Liver (tissue), 9 donors: Measurements from ENCODE around the gene MTG1. TPM values are rescaled to one million over a fixed set of nuclear protein-coding genes. Genes with fewer than 3 reads are reported as not detected.

Source experiments
- DNase-seq: peaks from one replicate; pipeline ENCODE4 v3.0.0-alpha.2; 2017; ENCODE audit warnings: low spot score
- H3K27ac ChIP-seq, 2 donors: one replicate each; pipeline ENCODE4 v1.7.0; 2013; ENCODE audit warnings: inconsistent platforms in 2 of 2, low read length in 2 of 2, control low read depth in 1 of 2, low read depth in 1 of 2, mild to moderate bottlenecking in 1 of 2
- H3K27me3 ChIP-seq, 4 donors: one replicate each; pipeline versions ENCODE4 v1.6.1 to v1.7.0; 2013; ENCODE audit warnings: low read length in 3 of 4, inconsistent platforms in 1 of 4, mild to moderate bottlenecking in 1 of 4, moderate library complexity in 1 of 4; ENCODE audit not compliant: control insufficient read depth in 4 of 4, insufficient read depth in 4 of 4
- H3K36me3 ChIP-seq, 4 donors: one replicate each; pipeline versions ENCODE4 v1.6.1 to v1.7.0; 2013; ENCODE audit warnings: low read length in 3 of 4, mild to moderate bottlenecking in 3 of 4, low read depth in 1 of 4, moderate library complexity in 1 of 4; ENCODE audit not compliant: control insufficient read depth in 4 of 4, insufficient read depth in 3 of 4
- H3K4me1 ChIP-seq, 4 donors: one replicate each; pipeline versions ENCODE4 v1.6.1 to v1.7.0; 2013; ENCODE audit warnings: low read length in 3 of 4, mild to moderate bottlenecking in 3 of 4, moderate library complexity in 1 of 4; ENCODE audit not compliant: control insufficient read depth in 4 of 4, insufficient read depth in 4 of 4
- H3K4me3 ChIP-seq, 3 donors: one replicate each; pipeline versions ENCODE4 v1.6.1 to v1.7.0; 2013; ENCODE audit warnings: low read length in 3 of 3, control low read depth in 1 of 3, low read depth in 1 of 3, mild to moderate bottlenecking in 1 of 3
- H3K9ac ChIP-seq, 2 donors: one replicate each; pipeline ENCODE4 v1.7.0; 2013; ENCODE audit warnings: low read length in 2 of 2, mild to moderate bottlenecking in 2 of 2, moderate library complexity in 2 of 2, control low read depth in 1 of 2, low read depth in 1 of 2
- H3K9me3 ChIP-seq, 4 donors: one replicate each; pipeline versions ENCODE4 v1.6.1 to v1.7.0; 2013; ENCODE audit warnings: low read length in 3 of 4; ENCODE audit not compliant: control insufficient read depth in 4 of 4
- ATF3 ChIP-seq: IDR thresholded peaks from 2 replicates; pipeline ENCODE4 v1.6.1; 2016; ENCODE audit warnings: antibody characterized with exemption
- CTCF ChIP-seq: fragments of 150-350 bp; IDR thresholded peaks from 2 replicates; pipeline ENCODE4 v1.5.1; 2017; ENCODE audit warnings: improper control_type of control experiment, low read depth, low read length; ENCODE audit not compliant: missing input control
- EGR1 ChIP-seq, 2 donors: IDR thresholded peaks; 2 replicates each; pipeline ENCODE4 v1.6.1; 2016 to 2018; ENCODE audit warnings: antibody characterized with exemption in 2 of 2, low read depth in 2 of 2
- FOXA1 ChIP-seq: IDR thresholded peaks from 2 replicates; pipeline ENCODE4 v1.6.1; 2016; ENCODE audit warnings: antibody characterized with exemption
- FOXA2 ChIP-seq: IDR thresholded peaks from 2 replicates; pipeline ENCODE4 v1.6.1; 2016; ENCODE audit warnings: antibody characterized with exemption
- GABPA ChIP-seq, 2 donors: IDR thresholded peaks in 1 of 2; conservative IDR thresholded peaks in 1 of 2; 2 replicates each; pipeline ENCODE4 v1.6.1; 2016; ENCODE audit warnings: antibody characterized with exemption in 2 of 2, mild to moderate bottlenecking in 1 of 2, moderate library complexity in 1 of 2
- HNF4G ChIP-seq: IDR thresholded peaks from 2 replicates; pipeline ENCODE4 v1.6.1; 2016; ENCODE audit warnings: antibody characterized with exemption
- JUND ChIP-seq, 2 donors: IDR thresholded peaks; 2 replicates each; pipeline ENCODE4 v1.6.1; 2016; ENCODE audit warnings: antibody characterized with exemption in 2 of 2
- MAX ChIP-seq: IDR thresholded peaks from 2 replicates; pipeline ENCODE4 v1.6.1; 2016; ENCODE audit warnings: antibody characterized with exemption
- NR2F2 ChIP-seq: IDR thresholded peaks from 2 replicates; pipeline ENCODE4 v1.6.1; 2016; ENCODE audit warnings: antibody characterized with exemption
- RAD21 ChIP-seq, 2 donors: IDR thresholded peaks; 2 replicates each; pipeline ENCODE4 v1.6.1; 2016; ENCODE audit warnings: antibody characterized with exemption in 2 of 2, mild to moderate bottlenecking in 2 of 2
- REST ChIP-seq: IDR thresholded peaks from 2 replicates; pipeline ENCODE4 v1.6.1; 2016; ENCODE audit warnings: antibody characterized with exemption, mild to moderate bottlenecking
- RXRA ChIP-seq, 2 donors: IDR thresholded peaks; 2 replicates each; pipeline ENCODE4 v1.6.1; 2017 to 2018; ENCODE audit warnings: antibody characterized with exemption in 2 of 2, mild to moderate bottlenecking in 1 of 2
- SP1 ChIP-seq: IDR thresholded peaks from 2 replicates; pipeline ENCODE4 v1.6.1; 2018; ENCODE audit warnings: antibody characterized with exemption, mild to moderate bottlenecking
- TAF1 ChIP-seq: conservative IDR thresholded peaks from 2 replicates; pipeline ENCODE4 v1.6.1; 2016; ENCODE audit warnings: antibody characterized with exemption, mild to moderate bottlenecking
- YY1 ChIP-seq: IDR thresholded peaks from 2 replicates; pipeline ENCODE4 v1.6.1; 2016; ENCODE audit warnings: antibody characterized with exemption, mild to moderate bottlenecking
- ZBTB33 ChIP-seq: IDR thresholded peaks from 2 replicates; pipeline ENCODE4 v1.6.1; 2016; ENCODE audit warnings: antibody characterized with exemption
- WGBS: extraction: QIAGEN DNeasy Blood & Tissue Kit; methylation state at CpG from one replicate; pipeline ENCODE4 v1.1.7; 2013; 5-methylcytosine and 5-hydroxymethylcytosine counted together
- polyA plus RNA-seq, 2 donors: library from polyadenylated mRNA; stranded (reverse) in 1 of 2; unstranded in 1 of 2; fragments of 200-250 nt in 1 of 2; fragments of >200 nt in 1 of 2; fragmentation: Nextera tagmentation in 1 of 2; extraction: Ambion mirVana in 1 of 2; gene quantifications; one replicate each; pipeline versions ENCODE4 v1.2.1 to v1.2.3, GENCODE V29; 2013 to 2015
- total RNA-seq, 2 donors: library from RNA; depleted of rRNA; stranded (reverse); fragments of >200 nt; gene quantifications; one replicate each; pipeline ENCODE4 v1.2.3, GENCODE V29; 2014
- donor health status: healthy.
- donor health status: healthy.
- donor health status: healthy.
- donor health status: healthy.
- donor health status: healthy.

Gene MTG1
- total and polyA plus RNA-seq, 4 donors, result 19.4 to 70.6 (median 38.2) TPM

- no peak for TF ChIP-seq CTCF
- TF ChIP-seq RAD21 (IDR thresholded peaks at IDR 0.05), result no peak
These were observed 3.2 kb upstream of the MTG1 start (continued) for GRCh38 chr10:133390597-133391248.

GRCh38 chr10:133391249-133391635 lies 2.7 kb upstream of the MTG1 start:
- no peak for DNase-seq
- H3K27me3 ChIP-seq, result no peaks in the 10 kb centered on the region
- no peak for TF ChIP-seq MAX
- no peak for TF ChIP-seq HNF4G
- no peak for TF ChIP-seq FOXA1
- no peak for TF ChIP-seq GABPA (IDR thresholded peaks at IDR 0.05 in 1 of 2, conservative IDR thresholded peaks at IDR 0.05 in 1 of 2)
- TF ChIP-seq REST, result no peak
- TF ChIP-seq EGR1 (IDR thresholded peaks at IDR 0.05; ENCODE audit: low read depth in 2 of 2), result no peak
- TF ChIP-seq CTCF, result no peak
- TF ChIP-seq ATF3, result no peak
- no peak for TF ChIP-seq JUND (IDR thresholded peaks at IDR 0.05)
- TF ChIP-seq TAF1, result no peak
- TF ChIP-seq FOXA2, result no peak
- TF ChIP-seq YY1, result no peak
- no peak for TF ChIP-seq SP1
- no peak for TF ChIP-seq NR2F2
- TF ChIP-seq RXRA (IDR thresholded peaks at IDR 0.05), result no peak
- no peak for TF ChIP-seq ZBTB33
- no peak for TF ChIP-seq RAD21 (IDR thresholded peaks at IDR 0.05)
- H3K4me1 ChIP-seq, result peaks cover 5 to 15% (median 7%) of the 10 kb centered on the region in 4 donors
- no peaks in the 10 kb centered on the region for H3K9me3 ChIP-seq
- no peak overlapping the region for H3K9ac ChIP-seq
- peaks cover 0 to 14% (median 10%) of the 10 kb centered on the region in 4 donors for H3K36me3 ChIP-seq
- 96% methylated on average over 12 of the region's 12 CpGs for WGBS
- no peak overlapping the region for H3K4me3 ChIP-seq
- H3K27ac ChIP-seq, result no peak overlapping the region
